WERI-Rb-1 (cell line): ENCODE data around the gene MACROD1.

Source experiments
- DNase-seq: peaks from one replicate; pipeline ENCODE4 v3.0.0-alpha.2; 2020
- H3K27ac ChIP-seq: fragments of 250-450 bp; sonication (Bioruptor Pico); 2 replicates; pipeline ENCODE4 v1.5.1; 2020; ENCODE audit warnings: mild to moderate bottlenecking, moderate library complexity
- H3K27me3 ChIP-seq: fragments of 250-450 bp; sonication (Bioruptor Pico); 2 replicates; pipeline ENCODE4 v1.5.1; 2021; ENCODE audit warnings: mild to moderate bottlenecking, low read depth, moderate library complexity; ENCODE audit not compliant: insufficient read depth, severe bottlenecking
- H3K36me3 ChIP-seq: fragments of 250-450 bp; sonication (Bioruptor Pico); 2 replicates; pipeline ENCODE4 v1.5.1; 2020; ENCODE audit warnings: mild to moderate bottlenecking, moderate library complexity
- H3K4me3 ChIP-seq: 2 replicates; pipeline ENCODE4 v1.5.1; 2011; ENCODE audit warnings: low read depth, mild to moderate bottlenecking, control low read depth, low read length
- H3K9me3 ChIP-seq: fragments of 250-450 bp; sonication (Bioruptor Pico); 2 replicates; pipeline ENCODE4 v1.5.1; 2021; ENCODE audit warnings: mild to moderate bottlenecking, moderate library complexity; ENCODE audit not compliant: severe bottlenecking
- CTCF ChIP-seq: IDR thresholded peaks from 2 replicates; pipeline ENCODE4 v1.5.1; 2011; ENCODE audit warnings: low read depth, mild to moderate bottlenecking, control low read depth, inconsistent platforms, low read length

MACROD1 gene

GRCh38 chr11:64093233-64094039 lies 72.5 kb downstream of the MACROD1 start:
- Histone ChIP-seq H3K9me3 (no peaks in the 10 kb centered on the region), H3K27me3 (no peaks in the 10 kb centered on the region), H3K27ac (peak overlapping the region; percentile 9; the same call in 1 of the 2 replicates), H3K36me3 (no peaks in the 10 kb centered on the region), H3K4me3 (no peak overlapping the region)
- peak; percentile 62 for DNase-seq
- no peak for TF ChIP-seq CTCF

- no peak overlapping the region for H3K27ac ChIP-seq
- no peak for TF ChIP-seq CTCF
- H3K9me3 ChIP-seq, result no peaks in the 10 kb centered on the region
- H3K36me3 ChIP-seq, result no peaks in the 10 kb centered on the region
- DNase-seq, result no peak
- H3K27me3 ChIP-seq, result no peaks in the 10 kb centered on the region
- H3K4me3 ChIP-seq, result no peak overlapping the region
These were observed 73.2 kb downstream of the MACROD1 start for GRCh38 chr11:64092761-64093136.

- Histone ChIP-seq H3K27me3 (no peaks in the 10 kb centered on the region), H3K4me3 (no peak overlapping the region), H3K27ac (peak overlapping the region; percentile 29; the same call in 1 of the 2 replicates), H3K36me3 (no peaks in the 10 kb centered on the region), H3K9me3 (no peaks in the 10 kb centered on the region)
- DNase-seq, result no peak
- TF ChIP-seq CTCF, result no peak
These were observed 73.7 kb downstream of the MACROD1 start for GRCh38 chr11:64092111-64092760.

- no peak overlapping the region for H3K4me3 ChIP-seq
- peak; percentile 37; the same call in 1 of the 2 replicates for TF ChIP-seq CTCF
- no peaks in the 10 kb centered on the region for H3K36me3 ChIP-seq
- no peak for DNase-seq
- H3K27me3 ChIP-seq, result no peaks in the 10 kb centered on the region
- H3K27ac ChIP-seq, result no peak overlapping the region
- no peaks in the 10 kb centered on the region for H3K9me3 ChIP-seq
These were observed 75.0 kb downstream of the MACROD1 start for GRCh38 chr11:64090806-64091516.

GRCh38 chr11:64089915-64090805 lies 75.8 kb downstream of the MACROD1 start:
- Histone ChIP-seq H3K9me3 (no peaks in the 10 kb centered on the region), H3K27me3 (no peaks in the 10 kb centered on the region), H3K36me3 (no peaks in the 10 kb centered on the region), H3K27ac (no peak overlapping the region), H3K4me3 (no peak overlapping the region)
- TF ChIP-seq CTCF, result no peak
- DNase-seq, result no peak
